ENCODE results near the gene RUSF1. TPM values are rescaled to one million over a fixed set of nuclear protein-coding genes. Genes with fewer than 3 reads are reported as not detected.

RUSF1 gene
- total and polyA plus RNA-seq, 10 of the 15 experiments (the other 5 are each of a cell fraction or from before 2014, with no cell fraction given): 0.20 to 46.3 (median 29.7) TPM

DNA sequence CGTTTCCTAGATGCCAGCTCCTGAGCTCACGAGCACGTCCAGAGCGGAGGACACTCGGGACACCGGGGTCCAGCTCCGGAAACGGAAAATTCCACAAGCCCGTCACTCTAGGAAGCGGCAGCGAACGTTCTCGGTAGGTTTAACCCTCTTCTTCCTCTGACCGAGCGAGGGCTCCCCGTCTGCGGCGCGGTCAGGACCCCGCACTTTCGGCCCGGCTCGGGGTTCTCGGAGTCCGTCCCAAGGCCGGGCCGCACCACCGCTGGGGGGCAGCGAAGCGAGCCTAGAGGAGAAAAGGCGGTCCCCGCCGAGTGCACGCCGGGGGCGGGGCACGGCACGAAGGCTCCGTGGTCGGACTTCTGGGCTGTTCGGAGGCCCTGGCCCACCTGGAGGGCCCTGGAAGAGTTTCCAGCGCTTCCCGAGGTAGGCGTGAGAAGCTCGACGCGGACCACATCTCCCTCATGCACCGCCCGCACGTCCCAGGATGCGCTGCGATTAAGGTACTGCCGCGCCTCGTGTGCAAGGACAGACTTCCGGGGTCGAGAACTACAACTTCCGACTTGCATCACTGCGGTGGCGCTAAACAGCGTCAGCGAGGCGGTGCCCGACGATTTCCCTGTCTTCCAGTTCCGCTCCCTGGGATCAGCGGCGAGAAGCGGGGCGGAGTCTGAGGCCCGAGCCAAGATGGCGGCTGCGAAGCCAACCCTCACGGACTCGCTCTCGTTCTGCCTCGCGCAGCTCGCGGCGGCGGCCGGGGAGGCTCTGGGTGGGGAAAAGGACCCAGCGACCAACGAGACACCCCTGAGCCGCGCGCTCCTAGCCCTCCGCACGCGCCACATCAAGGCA lies 49.1 kb downstream of the RUSF1 start, which contains the start of gene ARMC5 (continued):
- TF ChIP-seq CBX5 (IDR thresholded peaks at IDR 0.05; ENCODE audit: low read depth): no peak
- TF ChIP-seq TCF12 (IDR thresholded peaks at IDR 0.05; ENCODE audit: low read depth, low read length): 0 out of 2 replicates have a peak, but pooled peaks have one; percentile 31
- TF ChIP-seq, protein P1, sequence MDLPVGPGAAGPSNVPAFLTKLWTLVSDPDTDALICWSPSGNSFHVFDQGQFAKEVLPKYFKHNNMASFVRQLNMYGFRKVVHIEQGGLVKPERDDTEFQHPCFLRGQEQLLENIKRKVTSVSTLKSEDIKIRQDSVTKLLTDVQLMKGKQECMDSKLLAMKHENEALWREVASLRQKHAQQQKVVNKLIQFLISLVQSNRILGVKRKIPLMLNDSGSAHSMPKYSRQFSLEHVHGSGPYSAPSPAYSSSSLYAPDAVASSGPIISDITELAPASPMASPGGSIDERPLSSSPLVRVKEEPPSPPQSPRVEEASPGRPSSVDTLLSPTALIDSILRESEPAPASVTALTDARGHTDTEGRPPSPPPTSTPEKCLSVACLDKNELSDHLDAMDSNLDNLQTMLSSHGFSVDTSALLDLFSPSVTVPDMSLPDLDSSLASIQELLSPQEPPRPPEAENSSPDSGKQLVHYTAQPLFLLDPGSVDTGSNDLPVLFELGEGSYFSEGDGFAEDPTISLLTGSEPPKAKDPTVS (IDR thresholded peaks at IDR 0.05; ENCODE audit: low read depth, low read length): 0 out of 2 replicates have a peak, but pooled peaks have one; percentile 23
- 0 out of 2 replicates have a peak, but pooled peaks have one; percentile 2 for TF ChIP-seq BCL11A (IDR thresholded peaks at IDR 0.05; ENCODE audit: low read depth, low read length)
- TF ChIP-seq, protein P2, sequence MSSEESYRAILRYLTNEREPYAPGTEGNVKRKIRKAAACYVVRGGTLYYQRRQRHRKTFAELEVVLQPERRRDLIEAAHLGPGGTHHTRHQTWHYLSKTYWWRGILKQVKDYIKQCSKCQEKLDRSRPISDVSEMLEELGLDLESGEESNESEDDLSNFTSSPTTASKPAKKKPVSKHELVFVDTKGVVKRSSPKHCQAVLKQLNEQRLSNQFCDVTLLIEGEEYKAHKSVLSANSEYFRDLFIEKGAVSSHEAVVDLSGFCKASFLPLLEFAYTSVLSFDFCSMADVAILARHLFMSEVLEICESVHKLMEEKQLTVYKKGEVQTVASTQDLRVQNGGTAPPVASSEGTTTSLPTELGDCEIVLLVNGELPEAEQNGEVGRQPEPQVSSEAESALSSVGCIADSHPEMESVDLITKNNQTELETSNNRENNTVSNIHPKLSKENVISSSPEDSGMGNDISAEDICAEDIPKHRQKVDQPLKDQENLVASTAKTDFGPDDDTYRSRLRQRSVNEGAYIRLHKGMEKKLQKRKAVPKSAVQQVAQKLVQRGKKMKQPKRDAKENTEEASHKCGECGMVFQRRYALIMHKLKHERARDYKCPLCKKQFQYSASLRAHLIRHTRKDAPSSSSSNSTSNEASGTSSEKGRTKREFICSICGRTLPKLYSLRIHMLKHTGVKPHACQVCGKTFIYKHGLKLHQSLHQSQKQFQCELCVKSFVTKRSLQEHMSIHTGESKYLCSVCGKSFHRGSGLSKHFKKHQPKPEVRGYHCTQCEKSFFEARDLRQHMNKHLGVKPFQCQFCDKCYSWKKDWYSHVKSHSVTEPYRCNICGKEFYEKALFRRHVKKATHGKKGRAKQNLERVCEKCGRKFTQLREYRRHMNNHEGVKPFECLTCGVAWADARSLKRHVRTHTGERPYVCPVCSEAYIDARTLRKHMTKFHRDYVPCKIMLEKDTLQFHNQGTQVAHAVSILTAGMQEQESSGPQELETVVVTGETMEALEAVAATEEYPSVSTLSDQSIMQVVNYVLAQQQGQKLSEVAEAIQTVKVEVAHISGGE (CRISPR knock-in tag; IDR thresholded peaks at IDR 0.05): no peak
- no peak for TF ChIP-seq CHD1 (IDR thresholded peaks at IDR 0.05; ENCODE audit: low read depth, low read length)
- peak; percentile 99 for TF ChIP-seq YY1 (IDR thresholded peaks at IDR 0.05; ENCODE audit: low read depth, low read length)
- TF ChIP-seq CREB1 (IDR thresholded peaks at IDR 0.05; ENCODE audit: low read depth): peak; percentile 98
- TF ChIP-seq TAF1 (IDR thresholded peaks at IDR 0.05; ENCODE audit: borderline replicate concordance, low read depth, low read length): peak; percentile 95
- no peak for TF ChIP-seq KDM1A (IDR thresholded peaks at IDR 0.05; ENCODE audit: borderline replicate concordance)
- TF ChIP-seq, protein P3, sequence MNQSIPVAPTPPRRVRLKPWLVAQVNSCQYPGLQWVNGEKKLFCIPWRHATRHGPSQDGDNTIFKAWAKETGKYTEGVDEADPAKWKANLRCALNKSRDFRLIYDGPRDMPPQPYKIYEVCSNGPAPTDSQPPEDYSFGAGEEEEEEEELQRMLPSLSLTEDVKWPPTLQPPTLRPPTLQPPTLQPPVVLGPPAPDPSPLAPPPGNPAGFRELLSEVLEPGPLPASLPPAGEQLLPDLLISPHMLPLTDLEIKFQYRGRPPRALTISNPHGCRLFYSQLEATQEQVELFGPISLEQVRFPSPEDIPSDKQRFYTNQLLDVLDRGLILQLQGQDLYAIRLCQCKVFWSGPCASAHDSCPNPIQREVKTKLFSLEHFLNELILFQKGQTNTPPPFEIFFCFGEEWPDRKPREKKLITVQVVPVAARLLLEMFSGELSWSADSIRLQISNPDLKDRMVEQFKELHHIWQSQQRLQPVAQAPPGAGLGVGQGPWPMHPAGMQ (IDR thresholded peaks at IDR 0.05; ENCODE audit: borderline replicate concordance): no peak
- no peak for TF ChIP-seq SUZ12 (IDR thresholded peaks at IDR 0.05; ENCODE audit: unreplicated experiment)
- peak; percentile 90 for TF ChIP-seq MYC (IDR thresholded peaks at IDR 0.05; ENCODE audit: insufficient read depth, insufficient read length, insufficient replicate concordance, low read length, severe bottlenecking)
- TF ChIP-seq ATF3 (IDR thresholded peaks at IDR 0.05; ENCODE audit: borderline replicate concordance, extremely low read depth, low read depth, low read length): no peak

Measured in GM12878 (cell line).